AG04449 (cell line): Measurements from ENCODE around the gene PRKD2.

Source experiments
- CTCF ChIA-PET: fragments of 350-600 bp; formaldehyde crosslinking; extraction: SDS; loops from one replicate; lab custom pipeline; 2021; ENCODE audit warnings: antibody characterized with exemption; lab: Yijun Ruan, JAX
- POLR2A ChIA-PET: fragments of 400-600, 350-600 bp; formaldehyde crosslinking; extraction: SDS; loops from one replicate; lab custom pipeline; 2020; ENCODE audit warnings: antibody characterized with exemption, inconsistent platforms; lab: Yijun Ruan, JAX
- DNase-seq: peaks from one replicate; pipeline ENCODE4 v3.0.0-alpha.2; 2010; ENCODE audit warnings: low read depth, low spot score
- H3K4me3 ChIP-seq: 2 replicates; pipeline ENCODE4 v1.5.1; 2011; ENCODE audit warnings: low read depth, mild to moderate bottlenecking, control low read depth, low read length
- CTCF ChIP-seq: IDR thresholded peaks from one replicate; pipeline ENCODE4 v1.5.1; 2011; ENCODE audit warnings: mild to moderate bottlenecking, moderate library complexity, low read length, control low read depth, inconsistent platforms; ENCODE audit not compliant: insufficient read depth; ENCODE audit errors: missing control alignments

Gene PRKD2

GRCh38 chr19:46696866-46697203 lies 20.1 kb downstream of the PRKD2 start:
- TF ChIP-seq CTCF = no peak
- CTCF ChIA-PET = interaction anchor here (0.9 to 4.6 kb wide), 7 partner anchors 8 to 83 kb away, joined by 3 to 21 read pairs (median 4); no protein-coding TSS in a partner anchor
- POLR2A ChIA-PET = no interaction called here
- no peak for DNase-seq
- no peak overlapping the region for H3K4me3 ChIP-seq

DNA sequence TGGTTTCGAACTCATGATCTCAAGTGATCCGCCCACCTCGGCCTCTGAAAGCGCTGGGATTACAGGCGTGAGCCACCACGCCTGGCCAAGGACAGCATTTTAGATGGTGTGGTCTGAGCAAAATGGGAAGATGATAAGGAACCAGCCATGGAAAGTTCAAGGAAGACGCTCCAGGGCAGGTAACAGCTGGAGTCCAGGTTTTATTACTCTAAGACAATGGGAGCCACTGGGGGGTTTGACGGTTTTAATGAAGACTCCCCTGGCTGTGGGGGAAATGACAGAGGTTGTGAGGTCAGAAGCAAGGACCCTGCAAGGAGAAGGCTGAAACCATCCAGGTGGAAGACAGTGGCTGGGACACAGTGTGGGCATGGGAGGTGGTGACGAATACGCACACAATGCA lies 20.9 kb downstream of the PRKD2 start:
- TF ChIP-seq CTCF = no peak
- ChIA-PET CTCF (interaction anchor here (1.9 to 4.6 kb wide), 2 partner anchors 8 to 12 kb away, joined by 11 to 21 read pairs; no protein-coding TSS in a partner anchor), POLR2A (no interaction called here)
- no peak overlapping the region for H3K4me3 ChIP-seq
- no peak for DNase-seq

- CTCF ChIA-PET = interaction anchor here (2.2 to 8.5 kb wide), 2 partner anchors 11 to 80 kb away, joined by 8 to 83 read pairs; no protein-coding TSS in a partner anchor
- no peak overlapping the region for H3K4me3 ChIP-seq
- TF ChIP-seq CTCF = no peak
- DNase-seq = no peak
- POLR2A ChIA-PET = no interaction called here
Measured at GRCh38 chr19:46693760-46694159, 23.2 kb downstream of the PRKD2 start.

DNA sequence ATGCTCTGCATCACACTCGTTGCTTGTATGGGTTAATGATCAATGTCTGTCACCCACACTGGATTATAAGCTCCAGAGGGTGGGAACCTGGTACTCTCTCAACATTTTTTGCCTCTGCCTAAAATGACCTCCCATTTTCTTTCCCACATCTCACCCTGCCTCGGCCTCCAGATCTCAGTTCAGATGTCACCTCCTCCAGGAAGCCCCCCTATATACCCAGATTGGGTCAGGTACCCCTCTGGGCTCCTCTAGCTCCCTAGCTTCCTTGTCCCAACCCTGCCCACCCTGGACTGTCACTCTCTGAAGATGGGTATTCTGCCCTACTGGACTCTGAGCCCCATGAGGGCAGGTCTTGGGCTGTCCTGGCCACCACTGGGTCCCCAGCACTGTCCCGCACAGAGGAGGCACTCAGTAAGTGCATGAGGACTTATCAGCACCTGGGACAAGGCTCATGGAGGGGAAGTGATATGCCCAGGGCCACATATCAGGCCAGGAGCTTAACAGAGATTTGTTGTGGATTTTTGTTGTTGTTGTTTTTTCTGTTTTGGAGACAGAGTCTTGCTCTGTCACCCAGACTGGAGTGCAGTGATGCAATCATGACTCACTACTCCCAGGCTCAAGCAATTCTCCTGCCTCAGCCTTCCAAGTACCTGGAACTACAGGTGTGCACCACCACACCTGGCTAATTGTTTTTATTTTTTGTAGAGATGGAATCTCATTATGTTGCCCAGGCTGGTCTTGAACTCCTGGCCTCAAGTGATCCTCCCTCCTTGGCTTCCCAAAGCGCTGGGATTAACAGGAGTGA lies 23.8 kb downstream of the PRKD2 start:
- TF ChIP-seq CTCF = no peak
- no peak overlapping the region for H3K4me3 ChIP-seq
- DNase-seq = no peak
- ChIA-PET POLR2A (no interaction called here), CTCF (interaction anchor here (0.8 to 8.5 kb wide), 4 partner anchors 11 to 150 kb away, joined by 3 to 83 read pairs (median 6); no protein-coding TSS in a partner anchor)

DNA sequence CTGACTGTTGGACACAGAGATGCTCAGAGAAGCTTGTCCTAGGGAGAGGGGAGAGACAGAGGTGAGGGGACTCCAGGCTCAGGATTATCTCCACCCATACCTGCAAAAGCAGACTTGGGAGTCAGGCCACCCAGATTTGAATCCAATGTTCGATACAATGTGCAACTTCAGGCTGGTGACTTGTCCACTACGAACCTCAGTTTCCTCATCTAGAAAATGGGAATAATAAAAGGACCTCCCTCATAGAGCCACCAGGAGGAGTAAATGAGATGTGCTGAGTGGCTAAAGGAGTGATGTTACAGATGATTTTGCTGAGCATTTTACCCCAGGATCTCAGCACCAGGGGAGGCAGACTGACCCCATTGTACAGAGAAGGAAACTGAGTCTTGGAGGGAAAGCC lies 25.0 kb downstream of the PRKD2 start:
- H3K4me3 ChIP-seq = no peak overlapping the region
- DNase-seq = no peak
- ChIA-PET CTCF (interaction anchor here (1.3 to 8.5 kb wide), 3 partner anchors 13 to 149 kb away, joined by 3 to 83 read pairs (median 4); no protein-coding TSS in a partner anchor), POLR2A (no interaction called here)
- no peak for TF ChIP-seq CTCF

DNA sequence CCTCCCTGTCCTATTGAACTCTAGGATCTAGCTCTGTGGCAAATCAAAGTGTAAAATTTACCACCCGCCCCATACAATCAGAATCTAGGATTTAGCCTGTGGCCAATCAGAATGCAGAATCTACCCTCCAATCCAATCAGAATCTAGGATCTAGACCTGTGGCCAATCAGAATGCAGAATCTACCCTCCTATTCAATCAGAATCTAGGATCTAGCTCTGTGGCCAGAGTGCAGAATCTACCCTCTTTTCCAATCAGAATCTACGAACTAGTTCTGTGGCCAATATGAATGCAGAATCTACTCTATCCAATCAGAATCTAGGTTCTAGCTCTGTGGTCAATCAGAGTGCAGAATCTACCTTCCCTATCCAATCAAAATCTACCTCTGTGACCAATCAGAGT lies 25.8 kb downstream of the PRKD2 start:
- DNase-seq = no peak
- TF ChIP-seq CTCF = no peak
- POLR2A ChIA-PET = no interaction called here
- no peak overlapping the region for H3K4me3 ChIP-seq
- CTCF ChIA-PET = interaction anchor here (1.3 to 8.5 kb wide), 2 partner anchors 14 to 77 kb away, joined by 4 to 83 read pairs; no protein-coding TSS in a partner anchor
